GM19467 (cell line): ENCODE results near the gene GTF2A1L.
"Not testable (repeated sequence)": the region's sequence is repeated elsewhere in the genome, so short reads cannot be mapped to it uniquely, and the experiment has no call there.

Experiments used
- ATAC-seq: cut with Tn5 transposase; IDR thresholded peaks from one replicate; pipeline ENCODE4 v1.9.1; 2021; ENCODE audit warnings: mild to moderate bottlenecking, moderate library complexity; ENCODE audit not compliant: unreplicated experiment

Gene GTF2A1L

DNA sequence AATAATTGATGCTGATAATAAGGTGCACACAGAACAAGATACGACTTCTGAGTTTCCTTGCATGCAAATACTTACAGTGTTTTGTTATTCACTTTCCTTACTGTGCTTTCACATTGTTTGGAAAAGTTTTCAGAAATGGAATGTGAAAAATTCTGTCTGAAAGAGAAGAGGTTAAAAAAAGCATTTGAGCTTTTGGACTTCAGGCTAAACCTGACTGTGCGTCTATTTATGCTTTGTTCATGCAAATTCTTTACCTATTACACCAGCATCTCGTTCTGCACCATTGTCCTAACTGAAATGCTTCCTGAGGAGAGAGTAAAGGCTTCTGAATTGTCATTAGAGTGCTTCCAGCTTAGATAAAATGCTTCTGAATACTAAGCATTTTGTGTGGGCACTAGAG, 76.5 kb downstream of the GTF2A1L start:
- ATAC-seq, result no peak

GRCh38 chr2:48695991-48696390, 78.3 kb downstream of the GTF2A1L start:
- ATAC-seq, result no peak

DNA sequence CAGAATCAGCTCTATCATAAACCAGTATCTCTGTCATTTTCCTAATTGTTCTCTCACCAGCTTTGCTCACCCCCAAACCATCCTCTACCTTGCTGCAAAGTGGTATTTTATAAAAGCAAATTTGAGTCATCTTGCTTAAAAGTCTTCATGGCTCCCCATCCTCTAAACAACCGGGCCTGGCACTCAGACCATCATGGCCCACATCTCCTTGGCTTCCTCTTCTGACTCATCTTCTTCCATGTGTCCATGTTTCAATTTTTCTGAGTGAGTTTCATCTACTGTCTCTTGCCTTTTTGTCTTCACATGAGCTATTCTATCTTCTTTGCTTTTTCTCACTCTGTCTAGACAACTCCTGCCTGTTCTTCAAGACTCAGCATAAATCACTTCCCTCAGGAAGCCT, 79.2 kb downstream of the GTF2A1L start:
- ATAC-seq, result no peak

GRCh38 chr2:48699348-48699930, 81.8 kb downstream of the GTF2A1L start:
- no peak for ATAC-seq

GRCh38 chr2:48703621-48704020, 86.0 kb downstream of the GTF2A1L start:
- not testable (repeated sequence) for ATAC-seq

DNA sequence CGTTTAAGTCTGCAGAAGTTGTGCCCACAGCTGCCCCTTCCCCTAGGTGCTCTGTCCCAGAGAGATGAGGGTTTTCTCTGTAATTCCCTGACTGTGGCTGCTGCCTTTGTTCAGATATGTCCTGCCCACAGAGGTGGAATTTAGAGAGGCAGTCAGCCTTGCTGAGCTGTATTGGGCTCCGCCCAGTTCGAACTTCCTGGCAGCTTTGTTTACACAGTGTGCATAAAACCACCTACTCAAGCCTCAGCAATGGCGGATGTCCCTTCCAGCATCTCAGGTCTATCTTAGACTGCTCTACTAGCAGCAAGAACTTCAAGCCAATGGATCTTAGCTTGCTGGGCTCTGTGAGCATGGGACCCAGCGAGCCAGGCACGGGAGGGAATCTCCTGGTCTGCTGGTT, 89.8 kb downstream of the GTF2A1L start:
- ATAC-seq, result no peak

DNA sequence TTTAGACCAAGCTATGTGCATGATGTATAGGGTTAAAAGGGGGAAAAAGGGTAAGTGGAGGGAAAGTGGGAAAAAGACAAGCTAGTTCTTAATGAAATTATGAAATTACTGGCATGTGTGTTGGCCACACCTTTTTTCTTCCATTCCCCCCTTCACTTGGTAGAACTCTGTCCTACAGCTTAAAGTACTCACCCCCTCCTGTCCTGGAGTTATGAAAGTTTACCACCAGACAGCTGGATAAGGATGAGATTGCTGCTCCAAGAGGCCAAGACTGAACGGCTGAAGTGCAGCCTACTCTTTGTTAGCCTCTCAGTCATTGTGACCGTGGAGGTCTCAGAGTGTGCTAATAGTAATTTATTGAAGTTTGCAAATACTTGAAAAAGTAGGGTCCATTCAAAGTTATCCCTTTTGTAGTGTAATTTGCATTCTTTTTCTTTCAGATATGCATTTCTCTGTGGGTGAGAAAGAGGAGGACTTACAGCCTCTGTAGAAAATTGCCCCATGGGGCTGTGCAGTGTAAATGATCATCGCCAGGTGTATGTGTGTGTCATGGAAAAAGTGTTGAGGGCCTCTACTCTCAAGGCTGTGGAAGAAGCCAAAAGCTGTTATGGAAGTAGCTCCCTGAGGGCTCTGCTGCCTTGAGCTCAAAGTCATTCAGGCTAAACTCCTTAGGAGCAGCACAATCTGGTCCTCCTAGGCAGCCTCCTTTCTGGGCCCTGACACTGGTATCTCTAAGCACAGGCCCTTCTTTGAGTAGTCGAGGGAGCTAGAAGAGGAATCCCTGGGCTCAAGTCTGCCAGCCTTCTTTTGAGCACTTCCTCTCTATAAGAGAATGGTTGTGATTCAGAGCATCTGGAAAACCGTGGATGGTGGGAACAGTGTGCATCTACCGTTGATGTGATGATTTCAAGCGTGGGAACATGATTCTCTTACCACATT, 91.7 kb downstream of the GTF2A1L start:
- no peak for ATAC-seq

- ATAC-seq, result no peak
These were observed 93.7 kb downstream of the GTF2A1L start for GRCh38 chr2:48711343-48711742.

DNA sequence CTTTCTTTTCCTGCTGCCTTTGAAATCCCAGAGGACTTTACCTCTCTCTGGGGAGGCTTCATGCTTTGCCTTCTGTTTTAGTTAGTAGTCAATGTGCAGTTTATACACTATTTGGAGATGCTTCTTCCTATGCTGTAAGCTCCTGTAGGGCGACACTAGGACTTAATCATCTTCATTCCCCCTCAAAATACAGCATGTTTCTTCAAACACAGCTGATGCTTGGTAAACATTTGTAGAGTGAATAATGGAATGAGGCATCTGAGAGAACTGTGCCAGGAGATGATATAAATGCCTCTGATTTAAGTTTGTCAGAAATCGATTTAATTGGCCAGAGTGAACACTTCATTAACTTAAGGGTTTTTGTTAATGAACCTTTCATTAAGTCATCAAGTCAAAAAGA, 94.5 kb downstream of the GTF2A1L start:
- ATAC-seq, result no peak

- ATAC-seq, result no peak
These were observed 96.0 kb downstream of the GTF2A1L start for GRCh38 chr2:48713647-48714046.

GRCh38 chr2:48714245-48714644, 96.6 kb downstream of the GTF2A1L start:
- no peak for ATAC-seq

- no peak for ATAC-seq
These were observed 97.6 kb downstream of the GTF2A1L start for GRCh38 chr2:48715042-48715899.

GRCh38 chr2:48715956-48716355, 98.3 kb downstream of the GTF2A1L start:
- no peak for ATAC-seq

DNA sequence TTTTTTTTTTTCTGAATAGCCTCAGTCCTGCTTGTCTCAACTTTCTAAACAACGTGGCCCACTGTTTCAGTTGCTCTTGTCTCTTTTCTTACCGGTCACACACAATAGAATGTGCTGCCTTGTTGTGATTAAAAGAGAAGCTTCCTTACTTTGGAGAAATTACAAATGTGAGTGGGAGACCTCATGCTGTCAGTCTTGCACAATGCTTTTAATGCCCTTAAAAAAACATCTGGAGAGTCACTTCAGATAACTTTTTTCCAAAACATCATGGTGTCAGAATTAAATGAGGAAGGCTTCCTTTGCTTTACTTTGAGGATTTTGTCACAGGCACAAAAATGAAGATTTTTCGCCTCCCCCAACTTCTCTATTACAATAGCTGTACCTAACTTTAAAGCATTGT, 100.2 kb downstream of the GTF2A1L start:
- no peak for ATAC-seq

DNA sequence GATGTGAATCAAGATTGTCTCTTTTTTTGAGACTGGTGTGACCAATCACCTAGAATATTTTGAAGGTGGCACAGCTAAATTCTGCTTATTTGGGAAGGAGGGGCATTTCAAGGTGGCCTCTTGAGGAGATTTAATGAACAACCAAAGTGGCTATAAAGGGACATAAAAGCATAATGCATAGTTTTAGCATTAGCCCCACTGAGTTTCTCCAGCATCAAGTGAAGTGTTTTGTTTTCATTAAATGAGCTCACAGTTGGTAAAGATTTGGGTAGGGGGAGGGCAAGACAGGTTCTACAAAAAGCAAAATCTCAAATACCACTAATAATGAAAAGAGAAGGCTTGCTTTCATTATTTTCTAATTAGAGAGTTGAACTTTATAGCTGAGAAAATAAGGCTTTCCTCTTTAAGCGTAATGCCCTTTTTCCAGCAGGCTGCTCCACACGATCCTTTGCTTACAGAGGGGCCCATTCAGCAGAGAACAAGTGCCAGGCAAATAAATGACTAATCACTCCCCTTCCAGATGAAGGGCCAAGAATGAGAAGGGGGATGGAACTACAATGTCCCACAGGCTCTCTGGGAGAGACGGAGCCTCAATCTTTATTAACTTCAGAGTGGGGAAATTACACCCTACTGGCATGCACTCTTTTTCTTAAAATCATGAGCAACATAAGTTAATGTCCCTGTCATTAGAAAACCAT, 102.0 kb downstream of the GTF2A1L start:
- no peak for ATAC-seq

DNA sequence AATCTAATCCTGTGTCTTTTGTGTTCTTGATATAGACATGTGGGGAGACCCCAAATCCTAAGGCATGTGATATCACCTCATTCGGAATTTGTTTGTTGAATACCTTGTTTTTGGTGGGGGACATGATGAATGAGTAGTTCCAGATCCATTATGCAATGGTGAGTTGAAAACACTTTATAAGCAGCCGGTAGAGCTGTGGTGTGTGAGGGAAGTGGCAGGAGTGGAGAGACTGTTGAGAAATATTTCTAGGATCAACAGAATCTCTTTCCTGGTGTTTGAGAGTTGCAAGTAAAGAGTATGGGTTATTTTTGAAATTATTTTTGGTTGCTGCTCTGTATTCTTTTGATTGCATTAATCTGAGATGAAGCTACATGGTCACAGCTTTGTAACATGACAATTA, 103.5 kb downstream of the GTF2A1L start:
- ATAC-seq, result no peak

DNA sequence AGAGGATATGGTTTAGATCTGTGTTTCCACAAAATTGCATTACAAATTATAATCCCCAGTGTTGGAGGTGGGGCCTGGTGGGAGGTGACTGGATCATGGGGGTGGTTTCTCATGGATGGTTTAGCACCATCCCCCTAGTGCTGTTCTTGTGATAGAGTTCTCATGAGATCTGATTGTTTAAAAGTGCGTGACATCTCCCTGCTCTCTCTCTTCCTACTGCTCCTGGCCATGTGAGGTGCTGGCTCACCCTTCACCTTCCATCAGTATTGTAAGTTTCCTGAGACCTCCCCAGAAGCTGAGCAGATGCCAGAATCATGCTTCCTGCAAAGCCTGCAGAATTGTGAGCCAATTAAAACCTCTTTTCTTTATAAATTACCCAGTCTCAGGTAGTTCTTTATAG, 104.7 kb downstream of the GTF2A1L start:
- no peak for ATAC-seq

- ATAC-seq, result no peak
These were observed 105.5 kb downstream of the GTF2A1L start for GRCh38 chr2:48723129-48723528.

GRCh38 chr2:48724278-48724677, 106.6 kb downstream of the GTF2A1L start:
- ATAC-seq, result no peak

DNA sequence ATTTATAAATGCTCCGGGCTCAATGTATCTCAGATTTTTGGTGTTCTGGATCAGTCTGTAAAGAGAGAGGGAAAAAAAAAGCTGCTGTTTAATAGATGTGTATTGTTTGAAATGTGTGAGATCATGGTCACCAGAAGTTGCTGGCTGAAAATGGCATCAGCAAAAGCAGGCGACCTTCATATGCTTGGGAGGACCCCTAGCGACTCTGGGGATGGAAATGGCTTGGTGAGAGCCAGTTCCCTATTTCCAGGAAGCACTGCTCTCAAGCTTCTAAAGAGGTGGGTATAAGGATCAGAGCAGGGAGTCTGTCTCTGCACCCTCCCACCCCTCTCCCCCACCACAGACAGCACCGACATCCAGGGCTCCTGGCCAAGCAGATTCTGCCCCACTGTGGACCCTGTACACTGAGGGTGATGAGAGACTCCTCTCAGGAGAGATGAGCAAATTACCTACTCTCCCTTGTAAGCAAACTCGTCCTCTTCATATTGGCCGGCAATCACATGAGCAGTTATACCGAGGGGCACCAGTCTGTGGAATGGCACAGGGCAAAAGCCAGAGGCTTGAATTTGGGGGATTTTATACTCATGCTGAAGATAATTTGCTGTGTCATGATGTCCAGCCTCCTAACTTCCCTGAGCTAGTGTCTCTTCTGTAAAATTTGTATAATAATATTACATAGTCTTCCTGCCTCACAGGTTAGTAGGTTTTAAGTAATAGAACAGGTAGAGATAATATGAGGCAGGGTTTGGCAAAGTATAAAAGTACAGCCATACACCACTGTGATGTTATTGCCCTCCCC, 108.2 kb downstream of the GTF2A1L start:
- ATAC-seq, result no peak
